Mammary epithelial cell (primary cell): ENCODE results near the gene ARRDC2.

ENCODE experiments used
- CTCF ChIP-seq, 2 donors: IDR thresholded peaks in 1 of 2; conservative IDR thresholded peaks in 1 of 2; 2 replicates each; pipeline ENCODE4 v1.5.1; 2011 to 2012; ENCODE audit warnings: inconsistent platforms in 2 of 2, low read length in 2 of 2, mild to moderate bottlenecking in 2 of 2, control low read depth in 1 of 2, low read depth in 1 of 2; ENCODE audit not compliant: insufficient read depth in 1 of 2; ENCODE audit errors: extremely low read depth in 1 of 2
- EZH2 ChIP-seq: IDR thresholded peaks from 2 replicates; pipeline ENCODE4 v1.6.1; 2012; ENCODE audit warnings: low read length, inconsistent platforms, borderline replicate concordance

- TF ChIP-seq CTCF (conservative IDR thresholded peaks at IDR 0.05 in 1 of 2, IDR thresholded peaks at IDR 0.05 in 1 of 2; ENCODE audit: extremely low read depth in 1 of 2, insufficient read depth in 1 of 2, low read depth in 1 of 2, low read length in 2 of 2) (no peak), EZH2 (no peak)
Measured at GRCh38 chr19:17999684-18000479, 8.1 kb upstream of the ARRDC2 start.
